Measurements from ENCODE around the gene ZRANB3. TPM values are rescaled to one million over a fixed set of nuclear protein-coding genes. Genes with fewer than 3 reads are reported as not detected.

Gene ZRANB3
- total RNA-seq, 1 experiment from 2014 or later: 15.9 TPM

GRCh38 chr2:135490376-135490775 lies 40.6 kb downstream of the ZRANB3 start (continued):
- TF ChIP-seq, protein P1, sequence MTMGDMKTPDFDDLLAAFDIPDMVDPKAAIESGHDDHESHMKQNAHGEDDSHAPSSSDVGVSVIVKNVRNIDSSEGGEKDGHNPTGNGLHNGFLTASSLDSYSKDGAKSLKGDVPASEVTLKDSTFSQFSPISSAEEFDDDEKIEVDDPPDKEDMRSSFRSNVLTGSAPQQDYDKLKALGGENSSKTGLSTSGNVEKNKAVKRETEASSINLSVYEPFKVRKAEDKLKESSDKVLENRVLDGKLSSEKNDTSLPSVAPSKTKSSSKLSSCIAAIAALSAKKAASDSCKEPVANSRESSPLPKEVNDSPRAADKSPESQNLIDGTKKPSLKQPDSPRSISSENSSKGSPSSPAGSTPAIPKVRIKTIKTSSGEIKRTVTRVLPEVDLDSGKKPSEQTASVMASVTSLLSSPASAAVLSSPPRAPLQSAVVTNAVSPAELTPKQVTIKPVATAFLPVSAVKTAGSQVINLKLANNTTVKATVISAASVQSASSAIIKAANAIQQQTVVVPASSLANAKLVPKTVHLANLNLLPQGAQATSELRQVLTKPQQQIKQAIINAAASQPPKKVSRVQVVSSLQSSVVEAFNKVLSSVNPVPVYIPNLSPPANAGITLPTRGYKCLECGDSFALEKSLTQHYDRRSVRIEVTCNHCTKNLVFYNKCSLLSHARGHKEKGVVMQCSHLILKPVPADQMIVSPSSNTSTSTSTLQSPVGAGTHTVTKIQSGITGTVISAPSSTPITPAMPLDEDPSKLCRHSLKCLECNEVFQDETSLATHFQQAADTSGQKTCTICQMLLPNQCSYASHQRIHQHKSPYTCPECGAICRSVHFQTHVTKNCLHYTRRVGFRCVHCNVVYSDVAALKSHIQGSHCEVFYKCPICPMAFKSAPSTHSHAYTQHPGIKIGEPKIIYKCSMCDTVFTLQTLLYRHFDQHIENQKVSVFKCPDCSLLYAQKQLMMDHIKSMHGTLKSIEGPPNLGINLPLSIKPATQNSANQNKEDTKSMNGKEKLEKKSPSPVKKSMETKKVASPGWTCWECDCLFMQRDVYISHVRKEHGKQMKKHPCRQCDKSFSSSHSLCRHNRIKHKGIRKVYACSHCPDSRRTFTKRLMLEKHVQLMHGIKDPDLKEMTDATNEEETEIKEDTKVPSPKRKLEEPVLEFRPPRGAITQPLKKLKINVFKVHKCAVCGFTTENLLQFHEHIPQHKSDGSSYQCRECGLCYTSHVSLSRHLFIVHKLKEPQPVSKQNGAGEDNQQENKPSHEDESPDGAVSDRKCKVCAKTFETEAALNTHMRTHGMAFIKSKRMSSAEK (CRISPR knock-in tag; IDR thresholded peaks at IDR 0.05; ENCODE audit: borderline replicate concordance): no peak
- TF ChIP-seq, protein P2, sequence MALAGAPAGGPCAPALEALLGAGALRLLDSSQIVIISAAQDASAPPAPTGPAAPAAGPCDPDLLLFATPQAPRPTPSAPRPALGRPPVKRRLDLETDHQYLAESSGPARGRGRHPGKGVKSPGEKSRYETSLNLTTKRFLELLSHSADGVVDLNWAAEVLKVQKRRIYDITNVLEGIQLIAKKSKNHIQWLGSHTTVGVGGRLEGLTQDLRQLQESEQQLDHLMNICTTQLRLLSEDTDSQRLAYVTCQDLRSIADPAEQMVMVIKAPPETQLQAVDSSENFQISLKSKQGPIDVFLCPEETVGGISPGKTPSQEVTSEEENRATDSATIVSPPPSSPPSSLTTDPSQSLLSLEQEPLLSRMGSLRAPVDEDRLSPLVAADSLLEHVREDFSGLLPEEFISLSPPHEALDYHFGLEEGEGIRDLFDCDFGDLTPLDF (CRISPR knock-in tag; IDR thresholded peaks at IDR 0.05): no peak
- TF ChIP-seq MXD4 (CRISPR knock-in tag; IDR thresholded peaks at IDR 0.05; ENCODE audit: borderline replicate concordance) (no peak), CBFB (CRISPR knock-in tag; IDR thresholded peaks at IDR 0.05; ENCODE audit: low read depth) (no peak), GTF2I (CRISPR knock-in tag; conservative IDR thresholded peaks at IDR 0.05) (no peak), RELA (CRISPR knock-in tag; IDR thresholded peaks at IDR 0.05; ENCODE audit: borderline replicate concordance) (no peak)

- ChIA-PET POLR2A (no interaction called here), CTCF (no interaction called here)
- Mint-ChIP-seq H3K4me1 (no peaks in the 10 kb centered on the region), H3K36me3 (peaks cover 41% of the 10 kb centered on the region), H3K27ac (no peak overlapping the region), H3K9me3 (peaks cover 33% of the 10 kb centered on the region), H3K4me3 (no peak overlapping the region), H3K27me3 (ENCODE audit: low read depth) (no peaks in the 10 kb centered on the region)
- DNase-seq (ENCODE audit: low spot score) (no peak), ATAC-seq (no peak)
- no peak for TF ChIP-seq IRF2 (CRISPR knock-in tag; IDR thresholded peaks at IDR 0.05; ENCODE audit: borderline replicate concordance, low read depth)
- no peak for TF ChIP-seq MYBL2 (CRISPR knock-in tag; IDR thresholded peaks at IDR 0.05)
- TF ChIP-seq, protein P3, sequence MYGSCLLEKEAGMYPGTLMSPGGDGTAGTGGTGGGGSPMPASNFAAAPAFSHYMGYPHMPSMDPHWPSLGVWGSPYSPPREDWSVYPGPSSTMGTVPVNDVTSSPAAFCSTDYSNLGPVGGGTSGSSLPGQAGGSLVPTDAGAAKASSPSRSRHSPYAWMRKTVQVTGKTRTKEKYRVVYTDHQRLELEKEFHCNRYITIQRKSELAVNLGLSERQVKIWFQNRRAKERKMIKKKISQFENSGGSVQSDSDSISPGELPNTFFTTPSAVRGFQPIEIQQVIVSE (CRISPR knock-in tag; IDR thresholded peaks at IDR 0.05; ENCODE audit: borderline replicate concordance): no peak
- TF ChIP-seq USF1 (CRISPR knock-in tag; IDR thresholded peaks at IDR 0.05): no peak
- TF ChIP-seq, protein P4, sequence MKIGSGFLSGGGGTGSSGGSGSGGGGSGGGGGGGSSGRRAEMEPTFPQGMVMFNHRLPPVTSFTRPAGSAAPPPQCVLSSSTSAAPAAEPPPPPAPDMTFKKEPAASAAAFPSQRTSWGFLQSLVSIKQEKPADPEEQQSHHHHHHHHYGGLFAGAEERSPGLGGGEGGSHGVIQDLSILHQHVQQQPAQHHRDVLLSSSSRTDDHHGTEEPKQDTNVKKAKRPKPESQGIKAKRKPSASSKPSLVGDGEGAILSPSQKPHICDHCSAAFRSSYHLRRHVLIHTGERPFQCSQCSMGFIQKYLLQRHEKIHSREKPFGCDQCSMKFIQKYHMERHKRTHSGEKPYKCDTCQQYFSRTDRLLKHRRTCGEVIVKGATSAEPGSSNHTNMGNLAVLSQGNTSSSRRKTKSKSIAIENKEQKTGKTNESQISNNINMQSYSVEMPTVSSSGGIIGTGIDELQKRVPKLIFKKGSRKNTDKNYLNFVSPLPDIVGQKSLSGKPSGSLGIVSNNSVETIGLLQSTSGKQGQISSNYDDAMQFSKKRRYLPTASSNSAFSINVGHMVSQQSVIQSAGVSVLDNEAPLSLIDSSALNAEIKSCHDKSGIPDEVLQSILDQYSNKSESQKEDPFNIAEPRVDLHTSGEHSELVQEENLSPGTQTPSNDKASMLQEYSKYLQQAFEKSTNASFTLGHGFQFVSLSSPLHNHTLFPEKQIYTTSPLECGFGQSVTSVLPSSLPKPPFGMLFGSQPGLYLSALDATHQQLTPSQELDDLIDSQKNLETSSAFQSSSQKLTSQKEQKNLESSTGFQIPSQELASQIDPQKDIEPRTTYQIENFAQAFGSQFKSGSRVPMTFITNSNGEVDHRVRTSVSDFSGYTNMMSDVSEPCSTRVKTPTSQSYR (CRISPR knock-in tag; IDR thresholded peaks at IDR 0.05): no peak
- no peak for TF ChIP-seq CREM (CRISPR knock-in tag; IDR thresholded peaks at IDR 0.05)
- TF ChIP-seq, protein P5, sequence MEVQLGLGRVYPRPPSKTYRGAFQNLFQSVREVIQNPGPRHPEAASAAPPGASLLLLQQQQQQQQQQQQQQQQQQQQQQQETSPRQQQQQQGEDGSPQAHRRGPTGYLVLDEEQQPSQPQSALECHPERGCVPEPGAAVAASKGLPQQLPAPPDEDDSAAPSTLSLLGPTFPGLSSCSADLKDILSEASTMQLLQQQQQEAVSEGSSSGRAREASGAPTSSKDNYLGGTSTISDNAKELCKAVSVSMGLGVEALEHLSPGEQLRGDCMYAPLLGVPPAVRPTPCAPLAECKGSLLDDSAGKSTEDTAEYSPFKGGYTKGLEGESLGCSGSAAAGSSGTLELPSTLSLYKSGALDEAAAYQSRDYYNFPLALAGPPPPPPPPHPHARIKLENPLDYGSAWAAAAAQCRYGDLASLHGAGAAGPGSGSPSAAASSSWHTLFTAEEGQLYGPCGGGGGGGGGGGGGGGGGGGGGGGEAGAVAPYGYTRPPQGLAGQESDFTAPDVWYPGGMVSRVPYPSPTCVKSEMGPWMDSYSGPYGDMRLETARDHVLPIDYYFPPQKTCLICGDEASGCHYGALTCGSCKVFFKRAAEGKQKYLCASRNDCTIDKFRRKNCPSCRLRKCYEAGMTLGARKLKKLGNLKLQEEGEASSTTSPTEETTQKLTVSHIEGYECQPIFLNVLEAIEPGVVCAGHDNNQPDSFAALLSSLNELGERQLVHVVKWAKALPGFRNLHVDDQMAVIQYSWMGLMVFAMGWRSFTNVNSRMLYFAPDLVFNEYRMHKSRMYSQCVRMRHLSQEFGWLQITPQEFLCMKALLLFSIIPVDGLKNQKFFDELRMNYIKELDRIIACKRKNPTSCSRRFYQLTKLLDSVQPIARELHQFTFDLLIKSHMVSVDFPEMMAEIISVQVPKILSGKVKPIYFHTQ (CRISPR knock-in tag; IDR thresholded peaks at IDR 0.05): no peak
- no peak for TF ChIP-seq ZNF263 (CRISPR knock-in tag; IDR thresholded peaks at IDR 0.05; ENCODE audit: low read depth)
- no peak for TF ChIP-seq ATF1 (CRISPR knock-in tag; IDR thresholded peaks at IDR 0.05)
- TF ChIP-seq, protein P6, sequence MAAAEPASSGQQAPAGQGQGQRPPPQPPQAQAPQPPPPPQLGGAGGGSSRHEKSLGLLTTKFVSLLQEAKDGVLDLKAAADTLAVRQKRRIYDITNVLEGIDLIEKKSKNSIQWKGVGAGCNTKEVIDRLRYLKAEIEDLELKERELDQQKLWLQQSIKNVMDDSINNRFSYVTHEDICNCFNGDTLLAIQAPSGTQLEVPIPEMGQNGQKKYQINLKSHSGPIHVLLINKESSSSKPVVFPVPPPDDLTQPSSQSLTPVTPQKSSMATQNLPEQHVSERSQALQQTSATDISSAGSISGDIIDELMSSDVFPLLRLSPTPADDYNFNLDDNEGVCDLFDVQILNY (CRISPR knock-in tag; IDR thresholded peaks at IDR 0.05): no peak
- TF ChIP-seq NFYB (CRISPR knock-in tag; conservative IDR thresholded peaks at IDR 0.05; ENCODE audit: low read depth): no peak
- TF ChIP-seq RORB (CRISPR knock-in tag; IDR thresholded peaks at IDR 0.05): no peak
- TF ChIP-seq FOXP1 (CRISPR knock-in tag; IDR thresholded peaks at IDR 0.05; ENCODE audit: borderline replicate concordance): no peak
Observed at GRCh38 chr2:135485441-135485840, 45.6 kb downstream of the ZRANB3 start.
